Upper lobe of left lung (tissue), 6 donors: Measurements from ENCODE around the gene TMEM231. TPM values are rescaled to one million over a fixed set of nuclear protein-coding genes. Genes with fewer than 3 reads are reported as not detected.
A peak's percentile ranks its signal among the peaks of the same experiment; 100 is the strongest.

Source experiments
- ATAC-seq, 2 donors: fragments of 200-7000 bp; cut with Tn5 transposase; one replicate each; pipeline ENCODE4 v1.9.1; 2022; ENCODE audit warnings: mild to moderate bottlenecking in 2 of 2, moderate library complexity in 2 of 2; ENCODE audit not compliant: low FRiP score in 2 of 2
- DNase-seq, 2 donors: peaks; one replicate each; pipeline ENCODE4 v3.0.0-alpha.2; 2019 to 2020
- H3K27ac ChIP-seq, 4 donors: fragments of 200-600 bp; sonication (generic); one replicate each; pipeline ENCODE4 v1.5.1; 2016 to 2019
- H3K27me3 ChIP-seq, 4 donors: fragments of 200-600 bp; sonication (generic); one replicate each; pipeline ENCODE4 v1.5.1; 2017 to 2019
- H3K36me3 ChIP-seq, 4 donors: fragments of 200-600 bp; sonication (generic); one replicate each; pipeline ENCODE4 v1.5.1; 2016 to 2019
- H3K4me1 ChIP-seq, 4 donors: fragments of 200-600 bp; sonication (generic); one replicate each; pipeline ENCODE4 v1.5.1; 2018 to 2019
- H3K4me3 ChIP-seq, 4 donors: fragments of 200-600 bp; sonication (generic); one replicate each; pipeline ENCODE4 v1.5.1; 2017 to 2019; ENCODE audit warnings: mild to moderate bottlenecking in 2 of 4, moderate library complexity in 1 of 4
- H3K9me3 ChIP-seq, 4 donors: fragments of 200-600 bp; sonication (generic); one replicate each; pipeline ENCODE4 v1.5.1; 2018 to 2019
- EP300 ChIP-seq, 4 donors: sonication (generic); formaldehyde crosslinking; IDR thresholded peaks; one replicate each; pipeline ENCODE4 v1.5.1; 2017; ENCODE audit warnings: antibody characterized with exemption in 4 of 4, control low read depth in 2 of 4
- POLR2A ChIP-seq, 4 donors: fragments of 450-650 bp; IDR thresholded peaks; one replicate each; pipeline ENCODE4 v1.5.1; 2016 to 2017; ENCODE audit warnings: antibody characterized with exemption in 4 of 4, mild to moderate bottlenecking in 2 of 4
- POLR2AphosphoS5 ChIP-seq, 2 donors: sonication (generic); formaldehyde crosslinking; IDR thresholded peaks; one replicate each; pipeline ENCODE4 v1.5.1; 2017; ENCODE audit warnings: antibody characterized with exemption in 2 of 2
- WGBS, 2 donors: methylation state at CpG; one replicate each; pipeline ENCODE4 v1.1.5; 2017 to 2018; 5-methylcytosine and 5-hydroxymethylcytosine counted together
- total RNA-seq, 6 donors: library from RNA; depleted of rRNA in 4 of 6; stranded (reverse); fragments of >200 nt in 4 of 6; gene quantifications; one replicate each; pipeline versions ENCODE4 v1.1.0 to v1.2.1, GENCODE V29; 2016 to 2021
- TF ChIP-seq, protein P1 (sequence below), 6 experiments: fragments of 450-650 bp in 4 of 6; fragments of 200-600 bp in 2 of 6; sonication (generic) in 2 of 6; IDR thresholded peaks; one replicate each; pipeline ENCODE4 v1.5.1; 2016 to 2019; ENCODE audit warnings: antibody characterized with exemption in 6 of 6
- donor health status: DM: no; HTN: no; CAD: no; lungs with moderate emphysema.
- donor health status: DM: no; HTN: yes; CAD: no; lungs with severe emphysema.

TMEM231 gene
- total RNA-seq, 6 donors from 2014 or later: 6.3 to 31.2 (median 11.8) TPM

DNA sequence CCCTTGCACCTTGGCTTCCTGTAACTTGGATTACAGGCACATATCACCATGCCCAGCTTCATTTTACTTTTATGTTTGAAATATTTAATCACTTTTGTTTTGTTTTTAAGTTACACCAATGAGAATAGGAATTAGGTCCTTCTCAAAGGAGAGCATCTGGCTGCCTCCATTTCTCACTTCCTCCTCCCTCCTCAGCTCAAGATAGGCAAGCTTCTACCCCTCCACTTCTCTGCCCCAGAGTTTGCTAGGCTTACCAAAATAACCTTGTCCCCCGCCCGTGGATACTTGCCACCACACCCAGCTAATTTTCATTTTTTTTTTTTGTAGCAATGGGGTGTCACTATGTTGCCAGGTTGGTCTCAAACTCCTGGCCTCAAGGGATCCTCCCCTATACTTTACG lies 28.1 kb upstream of the TMEM231 start:
- ATAC-seq (no peak), DNase-seq (no peak)
- Histone ChIP-seq H3K4me1 (no peaks in the 10 kb centered on the region), H3K27ac (no peak overlapping the region), H3K27me3 (no peaks in the 10 kb centered on the region), H3K9me3 (no peaks in the 10 kb centered on the region), H3K36me3 (peaks cover 1 to 15% (median 11%) of the 10 kb centered on the region in 4 donors), H3K4me3 (no peak overlapping the region)
- TF ChIP-seq POLR2AphosphoS5 (IDR thresholded peaks at IDR 0.05) (no peak), EP300 (IDR thresholded peaks at IDR 0.05) (no peak), POLR2A (IDR thresholded peaks at IDR 0.05) (no peak)
- TF ChIP-seq, protein P1, sequence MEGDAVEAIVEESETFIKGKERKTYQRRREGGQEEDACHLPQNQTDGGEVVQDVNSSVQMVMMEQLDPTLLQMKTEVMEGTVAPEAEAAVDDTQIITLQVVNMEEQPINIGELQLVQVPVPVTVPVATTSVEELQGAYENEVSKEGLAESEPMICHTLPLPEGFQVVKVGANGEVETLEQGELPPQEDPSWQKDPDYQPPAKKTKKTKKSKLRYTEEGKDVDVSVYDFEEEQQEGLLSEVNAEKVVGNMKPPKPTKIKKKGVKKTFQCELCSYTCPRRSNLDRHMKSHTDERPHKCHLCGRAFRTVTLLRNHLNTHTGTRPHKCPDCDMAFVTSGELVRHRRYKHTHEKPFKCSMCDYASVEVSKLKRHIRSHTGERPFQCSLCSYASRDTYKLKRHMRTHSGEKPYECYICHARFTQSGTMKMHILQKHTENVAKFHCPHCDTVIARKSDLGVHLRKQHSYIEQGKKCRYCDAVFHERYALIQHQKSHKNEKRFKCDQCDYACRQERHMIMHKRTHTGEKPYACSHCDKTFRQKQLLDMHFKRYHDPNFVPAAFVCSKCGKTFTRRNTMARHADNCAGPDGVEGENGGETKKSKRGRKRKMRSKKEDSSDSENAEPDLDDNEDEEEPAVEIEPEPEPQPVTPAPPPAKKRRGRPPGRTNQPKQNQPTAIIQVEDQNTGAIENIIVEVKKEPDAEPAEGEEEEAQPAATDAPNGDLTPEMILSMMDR (IDR thresholded peaks at IDR 0.05): no peak
- 79 to 81% methylated on average over 3 of the region's 3 CpGs for WGBS, 2 donors

DNA sequence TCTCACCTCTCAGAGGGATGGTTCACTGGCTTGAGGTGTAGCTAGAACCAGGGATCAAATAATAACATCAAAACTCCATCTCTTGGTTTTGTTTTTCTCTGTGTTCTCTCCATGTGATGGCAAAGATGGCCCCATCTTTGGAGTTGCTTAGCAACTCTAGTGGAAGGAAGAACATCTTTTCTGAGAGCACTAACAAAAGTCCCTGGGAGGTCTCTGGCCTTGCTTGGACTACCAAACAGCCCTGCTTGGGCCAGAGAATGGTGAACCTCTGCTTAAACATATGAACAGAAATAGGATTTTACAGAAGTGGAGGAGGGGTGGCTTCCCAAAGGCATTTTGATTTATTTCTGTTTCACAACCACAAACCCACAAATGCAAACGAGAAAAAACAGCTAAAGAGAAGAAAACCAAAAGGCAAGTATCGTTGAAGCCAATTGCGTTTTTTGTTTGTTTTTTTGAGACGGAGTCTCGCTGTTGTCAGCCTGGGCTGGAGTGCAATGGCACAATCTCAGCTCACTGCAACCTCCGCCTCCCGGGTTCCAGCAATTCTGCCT lies 23.3 kb upstream of the TMEM231 start:
- peaks cover 29 to 59% (median 52%) of the 10 kb centered on the region in 4 donors for H3K36me3 ChIP-seq
- WGBS, 2 donors: 65 to 88% methylated on average over 7 of the region's 7 CpGs
- H3K9me3 ChIP-seq: no peaks in the 10 kb centered on the region
- H3K27me3 ChIP-seq: no peaks in the 10 kb centered on the region
- H3K4me3 ChIP-seq: no peak overlapping the region
- ATAC-seq (no peak), DNase-seq (no peak)
- peaks cover 0 to 2% (median 0%) of the 10 kb centered on the region in 4 donors for H3K4me1 ChIP-seq
- TF ChIP-seq, protein P1 (IDR thresholded peaks at IDR 0.05): no peak
- TF ChIP-seq POLR2AphosphoS5 (IDR thresholded peaks at IDR 0.05) (no peak), EP300 (IDR thresholded peaks at IDR 0.05) (no peak), POLR2A (IDR thresholded peaks at IDR 0.05) (no peak)
- no peak overlapping the region for H3K27ac ChIP-seq

DNA sequence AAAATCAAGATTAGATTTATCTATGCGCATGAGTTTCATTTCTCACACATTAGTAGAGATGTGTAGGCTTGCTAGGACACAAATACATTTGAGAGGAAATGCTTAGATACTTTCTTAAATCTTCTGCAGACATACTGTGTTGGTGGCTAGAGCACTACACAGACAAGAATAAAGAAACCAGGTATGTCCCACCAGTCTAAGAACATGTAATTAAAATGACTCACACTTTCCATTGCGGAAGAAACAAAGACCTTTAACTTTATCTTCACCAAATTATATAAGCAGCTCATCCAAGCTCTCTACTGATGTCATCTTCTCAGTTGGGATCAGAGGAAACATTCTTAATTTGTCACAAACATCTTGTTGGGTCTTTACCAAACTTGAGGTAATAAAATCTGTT lies 22.7 kb upstream of the TMEM231 start:
- ATAC-seq (no peak), DNase-seq (no peak)
- 93 to 95% methylated on average over 2 of the region's 2 CpGs for WGBS, 2 donors
- H3K4me3 ChIP-seq: no peak overlapping the region
- H3K27ac ChIP-seq: no peak overlapping the region
- H3K4me1 ChIP-seq: peaks cover 0 to 6% (median 0%) of the 10 kb centered on the region in 4 donors
- H3K27me3 ChIP-seq: no peaks in the 10 kb centered on the region
- peaks cover 29 to 66% (median 57%) of the 10 kb centered on the region in 4 donors for H3K36me3 ChIP-seq
- TF ChIP-seq POLR2A (IDR thresholded peaks at IDR 0.05): no peak
- TF ChIP-seq, protein P1 (IDR thresholded peaks at IDR 0.05): no peak
- no peak for TF ChIP-seq EP300 (IDR thresholded peaks at IDR 0.05)
- no peak for TF ChIP-seq POLR2AphosphoS5 (IDR thresholded peaks at IDR 0.05)
- H3K9me3 ChIP-seq: no peaks in the 10 kb centered on the region

DNA sequence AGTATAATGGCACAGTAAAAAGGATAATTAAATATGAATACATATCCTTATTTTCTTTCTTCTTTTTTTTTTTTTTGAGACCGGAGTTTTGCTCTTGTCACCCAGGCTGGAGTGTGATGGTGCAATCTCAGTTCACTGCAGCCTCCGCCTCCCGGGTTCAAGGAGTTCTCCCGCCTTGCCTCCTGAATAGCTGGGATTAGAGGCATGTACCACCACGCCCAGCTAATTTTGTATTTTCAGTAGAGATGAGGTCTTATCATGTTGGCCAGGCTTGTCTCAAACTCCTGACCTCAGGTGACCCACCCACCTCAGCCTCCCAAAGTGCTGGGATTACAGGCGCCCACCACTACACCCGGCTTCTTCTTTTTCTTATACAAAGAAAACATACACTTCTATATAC lies 22.2 kb upstream of the TMEM231 start:
- Histone ChIP-seq H3K4me1 (peaks cover 0 to 8% (median 2%) of the 10 kb centered on the region in 4 donors), H3K9me3 (no peaks in the 10 kb centered on the region), H3K36me3 (peaks cover 29 to 71% (median 60%) of the 10 kb centered on the region in 4 donors), H3K27ac (no peak overlapping the region), H3K27me3 (no peaks in the 10 kb centered on the region), H3K4me3 (no peak overlapping the region)
- no peak for TF ChIP-seq POLR2AphosphoS5 (IDR thresholded peaks at IDR 0.05)
- TF ChIP-seq EP300 (IDR thresholded peaks at IDR 0.05): no peak
- no peak for TF ChIP-seq POLR2A (IDR thresholded peaks at IDR 0.05)
- TF ChIP-seq, protein P1 (IDR thresholded peaks at IDR 0.05): no peak
- DNase-seq: no peak
- ATAC-seq: no peak
- WGBS, 2 donors: 94% methylated on average over 7 of the region's 7 CpGs

DNA sequence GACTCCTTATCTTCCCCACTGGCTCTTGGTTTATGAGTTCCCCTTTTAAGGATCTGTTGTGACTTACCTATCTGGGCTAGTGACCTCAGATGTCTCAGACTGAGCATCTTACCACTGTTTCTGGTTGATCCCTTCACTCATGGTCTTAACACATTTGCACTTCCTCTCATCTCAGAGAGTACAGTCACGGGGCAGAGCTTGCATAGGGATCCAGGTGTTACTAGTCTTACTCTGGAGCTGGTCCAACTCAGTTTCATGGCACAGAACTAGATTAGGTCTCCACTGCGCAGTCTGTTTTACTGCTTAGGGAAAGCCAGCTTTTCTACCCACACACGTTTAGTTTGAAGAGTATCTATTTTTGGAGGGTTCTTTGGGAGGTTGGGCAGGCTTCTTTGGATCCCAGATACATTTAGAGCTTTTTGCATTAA lies 20.3 kb upstream of the TMEM231 start:
- Histone ChIP-seq H3K4me1 (peaks cover 0 to 23% (median 5%) of the 10 kb centered on the region in 4 donors), H3K27ac (no peak overlapping the region), H3K4me3 (no peak overlapping the region), H3K27me3 (no peaks in the 10 kb centered on the region), H3K9me3 (no peaks in the 10 kb centered on the region), H3K36me3 (peaks cover 29 to 89% (median 76%) of the 10 kb centered on the region in 4 donors)
- ATAC-seq: peak in 1 of 2 donors; percentile 34
- DNase-seq: no peak
- TF ChIP-seq, protein P1 (IDR thresholded peaks at IDR 0.05): no peak
- TF ChIP-seq POLR2AphosphoS5 (IDR thresholded peaks at IDR 0.05): no peak
- TF ChIP-seq EP300 (IDR thresholded peaks at IDR 0.05): no peak
- TF ChIP-seq POLR2A (IDR thresholded peaks at IDR 0.05): no peak
- 64 to 84% methylated on average over 3 of the region's 3 CpGs for WGBS, 2 donors
